NCI-H2107 treated with DMSO at 0.1 percent for 48 hours (cell line): ENCODE data around the gene CCDC59.

Experiments
- DNase-seq: peaks from one replicate; lab custom pipeline; 2025; ENCODE audit not compliant: unreplicated experiment; lab: John Stamatoyannopoulos, UW

The CCDC59 gene

DNA sequence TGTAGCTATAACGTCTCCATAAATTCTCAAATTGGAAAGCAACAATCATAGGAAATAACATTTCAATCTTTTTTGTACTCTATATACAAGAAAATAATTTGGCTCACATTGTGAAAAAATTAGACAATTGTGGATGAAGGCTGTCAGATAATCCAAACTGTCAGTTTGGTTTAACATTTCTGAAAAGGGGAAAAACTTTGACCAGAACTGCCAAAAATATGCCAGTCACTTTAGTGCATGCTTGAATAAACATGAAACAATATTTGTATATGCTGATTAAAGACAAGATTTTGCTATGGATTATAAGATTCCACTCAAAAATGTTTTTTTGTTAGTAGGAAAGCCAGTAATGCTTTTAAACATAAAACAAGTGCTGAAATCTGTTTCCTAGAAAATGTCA lies 38.9 kb downstream of the CCDC59 start:
- DNase-seq: no peak

DNA sequence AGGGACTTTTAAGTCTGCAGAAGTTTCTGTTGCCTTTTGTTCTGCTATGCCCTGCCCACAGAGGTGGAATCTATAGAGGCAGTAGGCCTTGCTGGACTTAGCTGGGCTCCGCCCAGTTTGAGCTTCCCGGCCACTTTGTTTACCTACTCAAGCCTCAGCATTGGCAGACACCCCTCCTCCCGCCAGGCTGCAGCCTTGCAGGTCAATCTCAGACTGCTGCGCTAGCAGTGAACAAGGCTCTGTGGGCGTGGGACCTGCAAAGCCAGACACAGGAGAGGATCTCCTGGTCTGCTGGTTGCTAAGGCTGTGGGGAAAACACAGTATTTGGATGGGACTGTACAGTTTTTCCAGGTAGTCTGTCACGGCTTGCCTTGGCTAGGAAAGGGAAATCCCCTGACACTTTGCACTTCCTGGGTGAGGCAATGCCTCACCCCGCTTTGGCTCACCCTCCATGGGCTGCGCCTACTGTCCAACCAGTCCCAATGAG lies 43.7 kb downstream of the CCDC59 start:
- no peak for DNase-seq
